Lower leg skin (tissue), 3 donors: ENCODE measurements around the gene RNGTT.

ENCODE experiments used
- POLR2A ChIP-seq, 2 donors: fragments of 450-650 bp; IDR thresholded peaks; one replicate each; pipeline ENCODE4 v1.6.1; 2016 to 2017; ENCODE audit warnings: antibody characterized with exemption in 2 of 2, mild to moderate bottlenecking in 1 of 2, moderate library complexity in 1 of 2
- TF ChIP-seq, protein P1 (sequence below), 3 donors: fragments of 450-650 bp; IDR thresholded peaks; one replicate each; pipeline ENCODE4 v1.5.1; 2016; ENCODE audit warnings: antibody characterized with exemption in 3 of 3, mild to moderate bottlenecking in 3 of 3, moderate library complexity in 2 of 3

DNA sequence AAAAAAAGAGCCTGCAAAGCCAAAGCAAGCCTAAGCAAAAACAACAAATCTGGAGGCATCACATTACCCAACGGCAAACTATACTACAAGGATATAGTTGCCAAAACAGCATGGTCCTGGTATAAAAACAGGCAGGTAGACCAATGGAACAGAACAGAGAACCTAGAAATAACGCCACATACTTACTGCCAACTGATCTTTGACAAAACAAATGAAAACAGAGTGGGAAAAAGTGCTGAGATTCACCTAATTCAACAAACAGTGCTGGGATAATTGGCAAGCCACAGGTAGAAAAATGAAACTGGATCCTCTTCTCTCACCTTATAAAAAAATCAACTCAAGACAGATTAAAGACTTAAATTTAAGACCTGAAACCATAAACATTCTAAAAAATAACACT lies 291.8 kb downstream of the RNGTT start:
- TF ChIP-seq POLR2A (IDR thresholded peaks at IDR 0.05), result no peak
- TF ChIP-seq, protein P1, sequence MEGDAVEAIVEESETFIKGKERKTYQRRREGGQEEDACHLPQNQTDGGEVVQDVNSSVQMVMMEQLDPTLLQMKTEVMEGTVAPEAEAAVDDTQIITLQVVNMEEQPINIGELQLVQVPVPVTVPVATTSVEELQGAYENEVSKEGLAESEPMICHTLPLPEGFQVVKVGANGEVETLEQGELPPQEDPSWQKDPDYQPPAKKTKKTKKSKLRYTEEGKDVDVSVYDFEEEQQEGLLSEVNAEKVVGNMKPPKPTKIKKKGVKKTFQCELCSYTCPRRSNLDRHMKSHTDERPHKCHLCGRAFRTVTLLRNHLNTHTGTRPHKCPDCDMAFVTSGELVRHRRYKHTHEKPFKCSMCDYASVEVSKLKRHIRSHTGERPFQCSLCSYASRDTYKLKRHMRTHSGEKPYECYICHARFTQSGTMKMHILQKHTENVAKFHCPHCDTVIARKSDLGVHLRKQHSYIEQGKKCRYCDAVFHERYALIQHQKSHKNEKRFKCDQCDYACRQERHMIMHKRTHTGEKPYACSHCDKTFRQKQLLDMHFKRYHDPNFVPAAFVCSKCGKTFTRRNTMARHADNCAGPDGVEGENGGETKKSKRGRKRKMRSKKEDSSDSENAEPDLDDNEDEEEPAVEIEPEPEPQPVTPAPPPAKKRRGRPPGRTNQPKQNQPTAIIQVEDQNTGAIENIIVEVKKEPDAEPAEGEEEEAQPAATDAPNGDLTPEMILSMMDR (IDR thresholded peaks at IDR 0.05), result no peak
